Measurements from ENCODE around the gene HES7. TPM values are rescaled to one million over a fixed set of nuclear protein-coding genes. Genes with fewer than 3 reads are reported as not detected.

HES7 gene
- total and polyA plus RNA-seq, 9 of the 15 experiments (the other 6 are each of a cell fraction or from before 2014, with no cell fraction given) = 0.03 to 1.7 (median 0.14) TPM; not detected in 1

DNA sequence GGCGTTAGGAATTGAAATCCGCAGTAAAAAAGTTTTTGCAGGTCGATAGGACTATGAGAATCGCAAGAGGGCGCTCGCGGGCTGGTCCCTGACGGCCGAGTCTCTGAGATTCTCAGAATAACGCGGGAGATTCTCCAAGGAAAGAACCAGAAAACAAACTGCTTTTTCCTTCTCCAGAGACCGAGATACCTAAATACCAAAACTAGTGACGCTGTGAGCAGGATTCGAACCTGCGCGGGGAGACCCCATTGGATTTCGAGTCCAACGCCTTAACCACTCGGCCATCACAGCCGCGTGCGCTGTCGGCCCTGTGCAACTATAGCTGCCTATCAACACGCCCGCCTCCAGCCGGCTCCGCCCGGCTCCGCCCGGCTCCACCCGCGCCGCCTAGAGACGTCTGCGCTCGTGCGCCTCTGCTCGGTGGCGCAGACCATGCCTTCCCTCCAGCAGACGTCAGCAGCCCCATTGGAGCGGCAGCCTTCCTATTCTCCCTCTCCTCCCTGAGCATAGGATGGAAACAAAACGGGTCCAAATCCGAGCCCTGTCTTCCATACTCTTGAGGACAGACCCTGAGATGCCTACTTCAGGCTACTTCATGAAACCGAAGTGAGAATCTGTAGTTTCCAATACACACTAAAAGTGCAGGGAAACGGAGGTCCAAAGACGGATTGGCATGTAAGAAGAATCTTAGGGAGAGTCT lies 14.9 kb upstream of the HES7 start (continued):
- TF ChIP-seq ZNF134 (CRISPR knock-in tag; conservative IDR thresholded peaks at IDR 0.05) (no peak), MTF1 (CRISPR knock-in tag; IDR thresholded peaks at IDR 0.05; ENCODE audit: borderline replicate concordance) (no peak), ESRRA (IDR thresholded peaks at IDR 0.05; ENCODE audit: borderline replicate concordance, low read depth) (peak; percentile 56; the same call in 1 of the 2 replicates), POLR2H (tag; IDR thresholded peaks at IDR 0.05; ENCODE audit: low read depth) (peak; percentile 99), ILF3 (IDR thresholded peaks at IDR 0.05; ENCODE audit: borderline replicate concordance) (no peak), SRSF9 (IDR thresholded peaks at IDR 0.05; ENCODE audit: borderline replicate concordance, low read depth, low read length) (no peak), EP300 (IDR thresholded peaks at IDR 0.05; ENCODE audit: low read length) (peak; percentile 42; the same call in 1 of the 2 replicates), ZNF24 (IDR thresholded peaks at IDR 0.05) (no peak; the same call in 1 of the 2 replicates), ZNF274 (IDR thresholded peaks at IDR 0.05; ENCODE audit: borderline replicate concordance, low read depth, low read length) (peak; percentile 40; the same call in 1 of the 2 replicates), NCOA2 (IDR thresholded peaks at IDR 0.05; ENCODE audit: partially characterized antibody in 2 of 2) (no peak), ZNF263 (CRISPR knock-in tag; IDR thresholded peaks at IDR 0.05; ENCODE audit: borderline replicate concordance) (no peak), MLLT1 (IDR thresholded peaks at IDR 0.05) (no peak), KLF16 (IDR thresholded peaks at IDR 0.05) (peak; percentile 98), MAZ (CRISPR knock-in tag; conservative IDR thresholded peaks at IDR 0.05 in 1 of 2, IDR thresholded peaks at IDR 0.05 in 1 of 2) (peak in 1 of 2 experiments; percentile 52; a peak in 2 of 4 replicates), MAX (CRISPR knock-in tag; IDR thresholded peaks at IDR 0.05) (peak; percentile 91), HDAC6 (IDR thresholded peaks at IDR 0.05; ENCODE audit: low read depth, low read length) (no peak), PCBP1 (IDR thresholded peaks at IDR 0.05; ENCODE audit: low read depth, low read length, poor library complexity, severe bottlenecking) (no peak)
- TF ChIP-seq, protein P1, sequence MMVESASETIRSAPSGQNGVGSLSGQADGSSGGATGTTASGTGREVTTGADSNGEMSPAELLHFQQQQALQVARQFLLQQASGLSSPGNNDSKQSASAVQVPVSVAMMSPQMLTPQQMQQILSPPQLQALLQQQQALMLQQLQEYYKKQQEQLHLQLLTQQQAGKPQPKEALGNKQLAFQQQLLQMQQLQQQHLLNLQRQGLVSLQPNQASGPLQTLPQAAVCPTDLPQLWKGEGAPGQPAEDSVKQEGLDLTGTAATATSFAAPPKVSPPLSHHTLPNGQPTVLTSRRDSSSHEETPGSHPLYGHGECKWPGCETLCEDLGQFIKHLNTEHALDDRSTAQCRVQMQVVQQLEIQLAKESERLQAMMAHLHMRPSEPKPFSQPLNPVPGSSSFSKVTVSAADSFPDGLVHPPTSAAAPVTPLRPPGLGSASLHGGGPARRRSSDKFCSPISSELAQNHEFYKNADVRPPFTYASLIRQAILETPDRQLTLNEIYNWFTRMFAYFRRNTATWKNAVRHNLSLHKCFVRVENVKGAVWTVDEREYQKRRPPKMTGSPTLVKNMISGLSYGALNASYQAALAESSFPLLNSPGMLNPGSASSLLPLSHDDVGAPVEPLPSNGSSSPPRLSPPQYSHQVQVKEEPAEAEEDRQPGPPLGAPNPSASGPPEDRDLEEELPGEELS (CRISPR knock-in tag; IDR thresholded peaks at IDR 0.05; ENCODE audit: borderline replicate concordance) = 0 out of 2 replicates have a peak, but pooled peaks have one; percentile 24
- TF ChIP-seq, protein P2, sequence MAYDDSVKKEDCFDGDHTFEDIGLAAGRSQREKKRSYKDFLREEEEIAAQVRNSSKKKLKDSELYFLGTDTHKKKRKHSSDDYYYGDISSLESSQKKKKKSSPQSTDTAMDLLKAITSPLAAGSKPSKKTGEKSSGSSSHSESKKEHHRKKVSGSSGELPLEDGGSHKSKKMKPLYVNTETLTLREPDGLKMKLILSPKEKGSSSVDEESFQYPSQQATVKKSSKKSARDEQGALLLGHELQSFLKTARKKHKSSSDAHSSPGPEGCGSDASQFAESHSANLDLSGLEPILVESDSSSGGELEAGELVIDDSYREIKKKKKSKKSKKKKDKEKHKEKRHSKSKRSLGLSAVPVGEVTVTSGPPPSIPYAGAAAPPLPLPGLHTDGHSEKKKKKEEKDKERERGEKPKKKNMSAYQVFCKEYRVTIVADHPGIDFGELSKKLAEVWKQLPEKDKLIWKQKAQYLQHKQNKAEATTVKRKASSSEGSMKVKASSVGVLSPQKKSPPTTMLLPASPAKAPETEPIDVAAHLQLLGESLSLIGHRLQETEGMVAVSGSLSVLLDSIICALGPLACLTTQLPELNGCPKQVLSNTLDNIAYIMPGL (CRISPR knock-in tag; IDR thresholded peaks at IDR 0.05) = peak; percentile 95; the same call in 1 of the 2 replicates
- TF ChIP-seq, protein P3, sequence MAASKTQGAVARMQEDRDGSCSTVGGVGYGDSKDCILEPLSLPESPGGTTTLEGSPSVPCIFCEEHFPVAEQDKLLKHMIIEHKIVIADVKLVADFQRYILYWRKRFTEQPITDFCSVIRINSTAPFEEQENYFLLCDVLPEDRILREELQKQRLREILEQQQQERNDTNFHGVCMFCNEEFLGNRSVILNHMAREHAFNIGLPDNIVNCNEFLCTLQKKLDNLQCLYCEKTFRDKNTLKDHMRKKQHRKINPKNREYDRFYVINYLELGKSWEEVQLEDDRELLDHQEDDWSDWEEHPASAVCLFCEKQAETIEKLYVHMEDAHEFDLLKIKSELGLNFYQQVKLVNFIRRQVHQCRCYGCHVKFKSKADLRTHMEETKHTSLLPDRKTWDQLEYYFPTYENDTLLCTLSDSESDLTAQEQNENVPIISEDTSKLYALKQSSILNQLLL (CRISPR knock-in tag; IDR thresholded peaks at IDR 0.05; ENCODE audit: borderline replicate concordance) = no peak

Measured in K562 (cell line).